Limb (tissue), 2 donors: ENCODE data around the gene ZNF326.
"Not testable (repeated sequence)": the region's sequence is repeated elsewhere in the genome, so short reads cannot be mapped to it uniquely, and the experiment has no call there.

Source experiments
- DNase-seq, 2 donors: peaks; one replicate each; pipeline ENCODE4 v3.0.0-alpha.2; 2016; ENCODE audit errors: extremely low spot score in 2 of 2

ZNF326 gene

DNA sequence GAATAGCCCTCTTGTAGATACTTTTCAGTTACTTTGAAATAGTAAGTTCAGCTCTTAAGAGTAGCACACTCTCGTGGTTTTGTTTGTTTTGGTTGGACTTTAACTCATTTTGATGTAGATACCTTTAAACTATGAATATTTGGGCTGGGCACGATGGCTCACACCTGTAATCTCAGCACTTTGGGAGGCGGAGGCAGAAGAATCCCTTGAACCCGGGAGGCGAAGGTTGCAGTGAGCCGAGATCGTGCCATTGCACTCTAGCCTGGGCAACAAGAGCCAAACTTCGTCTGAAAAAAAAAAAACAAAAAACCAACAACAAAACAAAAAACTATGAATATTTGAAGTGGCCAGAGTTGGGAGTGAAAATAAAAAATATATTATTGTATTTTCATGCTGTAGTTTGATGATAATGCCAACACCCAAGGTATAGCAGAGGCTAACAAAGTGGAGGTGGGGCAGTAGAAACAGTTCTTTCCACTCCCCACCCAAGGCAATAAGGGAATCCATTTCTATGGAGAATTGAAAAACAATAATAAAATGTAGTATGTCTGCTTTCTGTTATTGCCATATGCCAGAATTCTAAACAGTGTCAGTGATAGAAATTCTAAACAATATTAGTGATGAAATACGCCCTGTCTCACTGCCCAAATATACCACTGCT is 1.7 kb downstream of the ZNF326 start:
- DNase-seq, result no peak

- DNase-seq, result not testable (repeated sequence)
Measured at GRCh38 chr1:89997152-89997551, 2.2 kb downstream of the ZNF326 start.

GRCh38 chr1:89998306-89998705 is 3.4 kb downstream of the ZNF326 start:
- DNase-seq, result no peak

DNA sequence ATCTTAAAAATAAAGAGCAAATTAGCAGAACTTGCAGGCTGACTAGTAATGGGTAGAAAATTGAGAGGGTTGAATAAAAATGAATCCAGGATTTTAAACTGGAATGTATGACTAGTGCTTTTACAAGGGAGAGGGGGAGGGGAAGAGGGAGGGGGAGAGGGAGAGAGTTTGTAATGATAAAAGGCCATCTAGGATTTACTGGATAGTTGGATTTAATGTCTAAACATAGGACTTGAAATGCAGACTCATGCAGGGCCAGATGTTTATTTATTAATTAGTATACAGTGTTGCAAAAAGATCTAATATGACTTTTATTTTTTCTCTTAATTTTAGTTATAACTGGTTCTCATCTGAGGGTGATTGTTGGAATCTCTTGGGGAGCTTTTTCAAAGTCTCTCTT is 4.3 kb downstream of the ZNF326 start:
- no peak for DNase-seq

GRCh38 chr1:89999628-90000027 is 4.7 kb downstream of the ZNF326 start:
- no peak for DNase-seq

DNA sequence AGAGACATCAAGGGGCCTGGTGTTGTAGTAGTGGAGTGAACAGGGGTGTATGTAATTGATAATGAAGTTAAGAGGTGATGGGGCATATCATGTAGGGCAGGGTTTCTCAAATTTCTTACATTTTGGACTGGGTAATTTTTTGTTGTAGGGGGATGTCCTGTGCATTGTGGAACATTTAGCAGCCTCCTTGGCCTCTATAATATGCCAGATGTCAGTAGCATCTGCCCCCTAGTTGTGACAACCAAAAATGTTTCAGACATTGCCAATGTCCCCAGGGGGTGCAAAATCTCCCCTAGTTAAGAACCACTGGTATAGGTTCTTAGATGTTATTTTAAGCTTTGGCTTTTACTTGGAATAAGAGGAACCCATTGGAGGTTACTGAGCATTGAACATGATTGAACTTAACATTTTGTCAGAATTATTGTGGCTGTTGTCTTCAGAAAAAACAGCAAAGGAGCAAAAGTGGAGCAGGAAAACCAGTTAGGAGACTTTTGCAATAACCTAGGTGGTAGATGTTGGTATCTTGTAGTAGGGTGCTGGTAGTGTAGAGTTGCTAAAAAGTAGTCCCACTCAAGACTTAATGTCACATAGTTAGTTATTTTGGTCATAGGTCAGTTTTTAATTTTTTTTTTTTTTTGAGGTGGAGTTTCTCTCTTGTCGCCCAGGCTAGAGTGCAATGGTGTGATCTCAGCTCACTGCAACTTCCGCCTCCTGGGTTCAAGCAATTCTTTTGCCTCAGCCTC is 6.2 kb downstream of the ZNF326 start:
- no peak for DNase-seq

GRCh38 chr1:90007979-90008404 is 13.1 kb downstream of the ZNF326 start:
- no peak for DNase-seq

DNA sequence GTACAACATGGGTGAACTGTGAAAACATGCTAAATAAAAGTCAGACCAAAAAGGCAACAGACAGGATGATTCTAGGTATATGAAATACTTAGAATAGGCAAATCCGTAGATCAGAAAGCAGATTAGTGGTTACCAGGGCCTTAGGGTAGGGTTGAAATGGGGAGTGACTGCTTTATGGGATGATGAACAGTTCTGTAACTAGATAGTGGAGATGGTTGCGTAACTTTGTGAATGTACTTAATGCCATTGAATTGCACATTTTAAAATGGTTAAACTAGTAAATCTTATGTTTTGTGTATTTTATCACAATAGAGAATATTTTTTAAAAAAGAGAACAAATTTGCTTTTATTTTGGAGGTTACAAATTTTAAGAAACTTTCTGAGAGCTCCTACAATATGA is 17.4 kb downstream of the ZNF326 start:
- DNase-seq, result no peak

- no peak for DNase-seq
Measured at GRCh38 chr1:90023691-90024090, 28.8 kb downstream of the ZNF326 start.

GRCh38 chr1:90027281-90027680 is 32.4 kb downstream of the ZNF326 start:
- DNase-seq, result no peak

GRCh38 chr1:90039652-90040051 is 44.7 kb downstream of the ZNF326 start:
- DNase-seq, result no peak

DNA sequence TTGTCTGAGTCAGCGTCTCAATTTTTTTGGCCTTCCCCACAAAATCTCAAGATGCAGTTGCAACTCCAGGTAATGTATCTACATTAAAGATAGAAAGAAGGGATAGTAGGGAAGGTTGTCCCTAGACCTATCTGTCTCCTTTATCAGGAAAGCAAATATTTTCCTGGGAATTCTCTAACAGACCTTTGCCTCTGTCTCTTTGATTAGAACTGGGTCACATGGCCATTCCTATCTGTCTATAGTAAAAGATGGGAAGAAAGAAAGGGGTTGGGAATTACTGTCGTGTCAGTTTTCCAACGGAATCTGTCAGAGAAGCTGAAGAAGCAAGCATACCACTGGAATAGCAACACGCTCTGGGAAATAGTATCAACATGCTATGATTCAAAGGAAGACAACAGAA is 48.7 kb downstream of the ZNF326 start:
- no peak for DNase-seq

- no peak for DNase-seq
Measured at GRCh38 chr1:90044346-90044745, 49.4 kb downstream of the ZNF326 start.

GRCh38 chr1:90045853-90046563 is 51.1 kb downstream of the ZNF326 start:
- peak; percentile 13 to 51 for DNase-seq

- DNase-seq, result no peak
Measured at GRCh38 chr1:90046635-90047034, 51.7 kb downstream of the ZNF326 start.

DNA sequence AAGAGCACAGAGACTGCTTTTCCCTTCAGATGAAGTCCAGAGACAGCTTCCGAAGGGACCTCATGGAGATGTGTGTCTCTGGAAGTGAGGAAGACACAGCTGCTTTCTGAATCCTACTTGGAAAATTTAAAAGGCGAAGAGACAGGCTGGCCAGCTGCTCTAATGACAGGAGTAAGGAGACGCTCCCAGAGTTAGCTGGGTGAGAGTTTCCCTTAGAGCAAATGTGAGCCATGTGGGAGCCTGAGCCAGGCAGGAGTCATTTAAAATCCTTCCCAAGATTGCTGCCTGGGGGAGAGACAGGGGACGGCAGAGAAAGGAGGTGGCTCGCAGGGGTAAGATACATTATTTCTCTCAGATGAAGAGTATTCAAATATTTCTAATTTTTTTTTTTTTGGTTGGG is 53.1 kb downstream of the ZNF326 start:
- DNase-seq, result no peak

GRCh38 chr1:90062700-90063643 is 68.1 kb downstream of the ZNF326 start:
- DNase-seq, result not testable (repeated sequence)

DNA sequence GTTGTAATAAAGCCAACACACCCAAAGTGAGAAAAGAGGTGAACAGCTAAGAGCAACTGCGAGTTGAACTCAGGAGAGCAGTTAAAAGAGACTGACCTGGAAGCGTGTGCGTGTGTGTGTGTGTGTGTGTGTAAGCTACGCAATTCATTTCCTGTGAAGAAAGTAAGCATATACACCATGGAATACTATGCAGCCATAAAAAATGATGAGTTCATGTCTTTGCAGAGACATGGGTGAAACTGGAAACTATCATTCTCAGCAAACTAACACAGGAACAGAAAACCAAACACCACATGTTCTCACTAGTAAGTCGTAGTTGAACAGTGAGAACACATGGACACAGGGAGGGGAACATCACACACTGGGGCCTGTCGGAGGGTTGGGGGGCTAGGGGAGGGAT is 69.2 kb downstream of the ZNF326 start:
- DNase-seq, result not testable (repeated sequence)

GRCh38 chr1:90067194-90067931 is 72.5 kb downstream of the ZNF326 start:
- DNase-seq, result no peak

- DNase-seq, result no peak
Measured at GRCh38 chr1:90068611-90069280, 73.8 kb downstream of the ZNF326 start.
